Naive B cell (primary cell): ENCODE data around the gene SCAF1. TPM values are rescaled to one million over a fixed set of nuclear protein-coding genes. Genes with fewer than 3 reads are reported as not detected.
A peak's percentile ranks its signal among the peaks of the same experiment; 100 is the strongest.
"Not testable (repeated sequence)": the region's sequence is repeated elsewhere in the genome, so short reads cannot be mapped to it uniquely, and the experiment has no call there.

Experiments
- ATAC-seq, 2 donors: fragments of 150-1000 bp; cut with Tn5 transposase; 2 replicates each; pipeline ENCODE4 v1.10.0; 2021; ENCODE audit warnings: low read depth in 2 of 2, mild to moderate bottlenecking in 2 of 2, moderate library complexity in 2 of 2
- DNase-seq: peaks from one replicate; pipeline ENCODE4 v3.0.0; 2022
- H3K27ac Mint-ChIP-seq, 6 donors: one replicate each; pipeline ENCODE4 v1.8.0; 2020 to 2022; ENCODE audit warnings: mild to moderate bottlenecking in 6 of 6, mixed read lengths in 6 of 6, moderate library complexity in 5 of 6, inconsistent platforms in 2 of 6
- H3K27me3 Mint-ChIP-seq, 3 donors: one replicate each; pipeline ENCODE4 v1.8.0; 2021 to 2022; ENCODE audit warnings: mixed read lengths in 3 of 3, mild to moderate bottlenecking in 1 of 3
- H3K36me3 Mint-ChIP-seq, 2 donors: one replicate each; pipeline ENCODE4 v1.8.0; 2020 to 2022; ENCODE audit warnings: mixed read lengths in 2 of 2, inconsistent platforms in 1 of 2, mild to moderate bottlenecking in 1 of 2
- H3K4me1 Mint-ChIP-seq, 3 donors: one replicate each; pipeline ENCODE4 v1.8.0; 2020 to 2022; ENCODE audit warnings: mixed read lengths in 3 of 3, inconsistent platforms in 1 of 3, mild to moderate bottlenecking in 1 of 3, moderate library complexity in 1 of 3
- H3K4me3 Mint-ChIP-seq, 8 donors: one replicate each; pipeline ENCODE4 v1.8.0; 2020 to 2022; ENCODE audit warnings: mild to moderate bottlenecking in 8 of 8, mixed read lengths in 8 of 8, moderate library complexity in 8 of 8, inconsistent platforms in 2 of 8
- H3K9me3 Mint-ChIP-seq, 7 donors: one replicate each; pipeline ENCODE4 v1.8.0; 2020 to 2022; ENCODE audit warnings: mixed read lengths in 7 of 7, mild to moderate bottlenecking in 5 of 7, inconsistent platforms in 2 of 7, moderate library complexity in 1 of 7
- polyA plus RNA-seq, 6 donors: library from polyadenylated mRNA; unstranded; fragments of 300-500 nt; fragmentation: Illumina TruSeq; gene quantifications; one replicate each; pipeline ENCODE4 v1.2.3, GENCODE V29; 2021; ENCODE audit warnings: low read depth in 6 of 6

SCAF1 gene
- polyA plus RNA-seq, 6 donors from 2014 or later, result 0.84 to 2.9 (median 1.1) TPM; not detected in 1

DNA sequence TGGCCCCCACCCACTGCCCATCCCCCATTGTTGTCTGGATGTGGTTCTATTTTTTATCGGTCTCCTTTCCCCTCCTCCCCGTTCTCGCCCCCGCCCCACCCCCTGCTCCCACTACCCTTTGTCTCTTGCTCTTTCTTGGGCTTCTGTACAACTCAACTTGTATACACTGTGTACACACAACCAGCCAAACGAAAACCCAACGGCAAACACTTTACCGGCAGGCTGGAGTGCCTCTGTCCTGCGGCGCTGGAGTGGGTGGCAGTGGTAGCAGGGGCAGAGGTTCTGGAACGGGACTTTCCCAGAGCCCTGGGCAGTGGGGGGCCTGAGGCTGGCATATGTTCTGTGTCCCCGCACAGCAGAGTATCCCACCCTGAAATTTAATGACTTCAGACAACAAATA, 15.8 kb upstream of the SCAF1 start:
- H3K36me3 Mint-ChIP-seq, result no peaks in the 10 kb centered on the region
- H3K4me1 Mint-ChIP-seq, result peaks cover 0 to 5% (median 3%) of the 10 kb centered on the region in 3 donors
- H3K27ac Mint-ChIP-seq, result no peak overlapping the region
- H3K9me3 Mint-ChIP-seq, result no peaks in the 10 kb centered on the region
- DNase-seq, result no peak
- H3K27me3 Mint-ChIP-seq, result no peaks in the 10 kb centered on the region
- ATAC-seq, result no peak
- peak overlapping the region in 1 of 8 donors; percentile 29 for H3K4me3 Mint-ChIP-seq

DNA sequence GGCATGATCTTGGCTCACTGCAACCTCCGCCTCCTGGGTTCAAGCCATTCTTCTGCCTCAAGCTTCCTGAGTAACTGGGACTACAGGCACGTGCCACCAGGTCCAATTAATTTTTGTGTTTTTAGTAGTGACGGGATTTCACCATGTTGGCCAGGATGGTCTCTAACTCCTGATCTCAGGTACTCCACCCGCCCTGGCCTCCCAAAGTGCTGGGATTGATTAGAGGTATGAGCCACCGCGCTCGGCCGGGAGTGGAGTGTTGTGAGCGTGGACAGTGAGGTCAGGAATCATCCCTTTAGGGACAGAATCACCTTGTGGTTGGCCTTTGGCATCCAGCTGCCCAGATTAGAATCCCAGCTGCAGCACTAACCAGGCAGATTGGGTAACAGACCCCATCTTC, 12.3 kb upstream of the SCAF1 start:
- Mint-ChIP-seq H3K4me1 (peaks cover 0 to 3% (median 0%) of the 10 kb centered on the region in 3 donors), H3K27me3 (no peaks in the 10 kb centered on the region), H3K9me3 (no peaks in the 10 kb centered on the region), H3K36me3 (no peaks in the 10 kb centered on the region), H3K27ac (peak overlapping the region in 5 of 6 donors; percentile 12 to 82 (median 63)), H3K4me3 (no peak overlapping the region)
- DNase-seq, result no peak
- no peak for ATAC-seq

DNA sequence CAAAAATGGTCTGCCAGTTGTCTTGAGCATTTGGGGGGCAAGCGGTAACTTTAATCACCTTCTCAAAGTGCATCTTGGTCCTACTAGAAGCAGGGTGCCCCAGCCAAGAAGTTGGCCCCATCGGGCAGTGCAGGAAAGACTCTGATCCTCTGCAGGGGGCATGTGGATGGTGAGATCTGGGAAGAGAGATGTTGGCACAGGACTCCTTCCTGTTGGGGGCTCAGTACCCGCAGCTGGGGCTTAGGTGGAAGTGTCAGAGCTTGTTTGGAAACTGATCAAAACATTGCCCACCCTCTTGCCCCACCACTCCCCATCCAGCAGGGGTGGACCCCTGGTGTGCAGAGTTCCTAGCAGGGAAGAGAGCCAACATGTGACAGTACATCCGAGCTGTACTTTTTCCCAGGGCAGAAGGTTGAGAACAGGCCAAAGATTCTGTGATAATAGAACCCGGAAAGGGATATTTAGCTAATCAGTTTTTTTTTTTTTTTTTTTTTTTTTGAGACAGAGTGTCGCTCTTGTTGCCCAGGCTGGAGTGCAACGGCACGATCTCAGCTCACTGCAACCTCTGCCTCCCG, 10.9 kb upstream of the SCAF1 start:
- no peaks in the 10 kb centered on the region for H3K27me3 Mint-ChIP-seq
- no peak overlapping the region for H3K4me3 Mint-ChIP-seq
- no peak for DNase-seq
- no peak for ATAC-seq
- peak overlapping the region in 5 of 6 donors; percentile 9 to 73 (median 29) for H3K27ac Mint-ChIP-seq
- H3K4me1 Mint-ChIP-seq, result peaks cover 0 to 7% (median 0%) of the 10 kb centered on the region in 3 donors
- no peaks in the 10 kb centered on the region for H3K9me3 Mint-ChIP-seq
- H3K36me3 Mint-ChIP-seq, result no peaks in the 10 kb centered on the region

DNA sequence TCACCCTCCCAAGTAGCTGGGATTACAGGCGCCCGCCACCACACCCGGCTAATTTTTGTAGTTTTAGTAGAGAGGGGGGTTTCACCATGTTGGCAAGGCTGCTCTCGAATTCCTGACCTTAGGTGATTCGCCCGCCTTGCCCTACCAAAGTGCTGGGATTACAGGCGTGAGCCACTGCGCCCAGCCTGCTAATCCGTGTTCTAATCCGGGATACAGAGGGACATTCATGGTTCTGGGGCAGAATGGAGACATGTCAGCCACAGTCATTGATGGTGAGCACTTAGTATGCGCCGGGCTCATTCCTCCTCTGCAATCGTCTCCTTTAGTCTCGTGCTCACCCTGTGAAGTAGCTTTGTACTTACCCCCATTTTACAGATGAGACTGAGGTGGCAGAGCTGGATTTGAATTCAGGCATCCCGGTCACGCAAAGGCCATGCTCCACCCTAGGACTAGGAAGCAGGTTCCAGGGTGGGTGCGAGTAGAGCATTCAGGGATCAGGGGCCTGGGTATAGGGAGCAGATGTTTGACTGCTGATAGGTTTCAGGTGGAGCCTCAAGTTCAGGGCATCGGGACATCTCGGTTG, 10.3 kb upstream of the SCAF1 start:
- DNase-seq (no peak), ATAC-seq (no peak)
- Mint-ChIP-seq H3K36me3 (no peaks in the 10 kb centered on the region), H3K4me1 (peaks cover 0 to 7% (median 0%) of the 10 kb centered on the region in 3 donors), H3K27me3 (no peaks in the 10 kb centered on the region), H3K4me3 (peak overlapping the region in 1 of 8 donors; percentile 33), H3K9me3 (no peaks in the 10 kb centered on the region), H3K27ac (peak overlapping the region in 2 of 6 donors; percentile 15 to 86)

DNA sequence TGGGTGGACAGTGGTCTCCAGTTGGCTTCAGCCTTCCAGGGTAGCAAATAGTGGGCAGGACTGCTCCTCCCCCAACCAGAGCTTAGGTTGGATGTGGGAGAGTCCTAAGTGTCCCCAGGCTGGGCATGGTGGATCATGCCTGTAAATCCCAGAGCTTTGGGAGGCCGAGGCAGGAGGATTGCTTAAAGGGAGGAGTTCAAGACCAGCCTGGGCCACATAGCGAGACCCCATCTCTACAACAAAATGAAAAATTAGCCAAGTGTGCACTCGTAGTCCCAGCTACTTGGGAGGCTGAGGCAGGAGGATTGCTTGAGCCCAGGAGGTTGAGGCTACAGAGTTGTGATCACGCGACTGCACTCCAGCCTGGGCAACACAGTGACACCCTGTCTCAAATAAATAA, 9.4 kb upstream of the SCAF1 start:
- Mint-ChIP-seq H3K9me3 (no peaks in the 10 kb centered on the region), H3K27me3 (no peaks in the 10 kb centered on the region), H3K4me1 (peaks cover 2 to 9% (median 4%) of the 10 kb centered on the region in 3 donors), H3K4me3 (no peak overlapping the region), H3K36me3 (no peaks in the 10 kb centered on the region), H3K27ac (peak overlapping the region in 1 of 6 donors; percentile 29)
- DNase-seq (no peak), ATAC-seq (no peak)

DNA sequence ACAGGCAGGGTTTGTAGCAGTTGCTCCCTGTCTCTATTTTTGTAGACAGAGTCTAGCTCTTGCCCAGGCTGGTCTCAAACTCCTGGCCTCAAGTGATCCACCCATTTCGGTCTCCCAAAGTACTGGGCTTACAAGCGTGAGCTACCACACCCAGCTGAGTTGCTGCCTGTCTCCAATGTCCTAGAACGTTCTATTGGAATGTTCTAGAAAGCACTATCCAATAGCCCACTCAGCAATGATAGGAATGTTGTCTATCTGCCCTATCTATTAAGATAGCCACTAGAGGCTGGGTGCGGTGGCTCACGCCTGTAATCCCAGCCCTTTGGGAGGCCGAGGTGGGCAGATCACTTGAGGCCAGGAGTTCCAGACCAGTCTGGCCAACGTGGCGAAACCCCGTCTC, 8.7 kb upstream of the SCAF1 start:
- not testable (repeated sequence) for H3K9me3 Mint-ChIP-seq, H3K4me3 Mint-ChIP-seq, DNase-seq, ATAC-seq, H3K27me3 Mint-ChIP-seq, H3K27ac Mint-ChIP-seq, H3K36me3 Mint-ChIP-seq
- peaks cover 7 to 15% (median 11%) of the 10 kb centered on the region in 3 donors for H3K4me1 Mint-ChIP-seq

GRCh38 chr19:49635530-49636232, 6.3 kb upstream of the SCAF1 start:
- DNase-seq, result no peak
- Mint-ChIP-seq H3K4me1 (peaks cover 23 to 30% (median 30%) of the 10 kb centered on the region in 3 donors), H3K4me3 (peak overlapping the region in 1 of 8 donors; percentile 19)

GRCh38 chr19:49636233-49636932, 5.6 kb upstream of the SCAF1 start:
- ATAC-seq (no peak), DNase-seq (no peak)
- Mint-ChIP-seq H3K36me3 (no peaks in the 10 kb centered on the region), H3K27me3 (peaks cover 0 to 5% (median 0%) of the 10 kb centered on the region in 3 donors), H3K4me1 (peaks cover 27 to 37% (median 35%) of the 10 kb centered on the region in 3 donors), H3K27ac (peak overlapping the region in 2 of 6 donors; percentile 20 to 41), H3K9me3 (no peaks in the 10 kb centered on the region), H3K4me3 (peak overlapping the region in 1 of 8 donors; percentile 19)

More at GRCh38 chr19:49635530-49636232, 6.3 kb upstream of the SCAF1 start:
- Mint-ChIP-seq H3K9me3 (no peaks in the 10 kb centered on the region), H3K27me3 (peaks cover 0 to 5% (median 0%) of the 10 kb centered on the region in 3 donors), H3K36me3 (no peaks in the 10 kb centered on the region), H3K27ac (peak overlapping the region in 1 of 6 donors; percentile 61)
- ATAC-seq, result no peak

- peak overlapping the region in 5 of 6 donors; percentile 53 to 99 (median 88) for H3K27ac Mint-ChIP-seq
- peaks cover 0 to 5% (median 0%) of the 10 kb centered on the region in 3 donors for H3K27me3 Mint-ChIP-seq
- peak overlapping the region; percentile 49 to 99 (median 78) for H3K4me3 Mint-ChIP-seq
- peaks cover 34 to 50% (median 42%) of the 10 kb centered on the region in 3 donors for H3K4me1 Mint-ChIP-seq
- no peak for ATAC-seq
- no peaks in the 10 kb centered on the region for H3K9me3 Mint-ChIP-seq
- no peak for DNase-seq
- no peaks in the 10 kb centered on the region for H3K36me3 Mint-ChIP-seq
Observed at GRCh38 chr19:49637821-49638738, 3.9 kb upstream of the SCAF1 start.

- ATAC-seq (no peak), DNase-seq (no peak)
- Mint-ChIP-seq H3K9me3 (no peaks in the 10 kb centered on the region), H3K36me3 (no peaks in the 10 kb centered on the region), H3K4me3 (peak overlapping the region; percentile 89 to 99 (median 97)), H3K27me3 (peaks cover 0 to 5% (median 0%) of the 10 kb centered on the region in 3 donors), H3K4me1 (peaks cover 44 to 65% (median 55%) of the 10 kb centered on the region in 3 donors), H3K27ac (peak overlapping the region in 5 of 6 donors; percentile 15 to 99 (median 94))
Observed at GRCh38 chr19:49639401-49640112, 2.5 kb upstream of the SCAF1 start.

DNA sequence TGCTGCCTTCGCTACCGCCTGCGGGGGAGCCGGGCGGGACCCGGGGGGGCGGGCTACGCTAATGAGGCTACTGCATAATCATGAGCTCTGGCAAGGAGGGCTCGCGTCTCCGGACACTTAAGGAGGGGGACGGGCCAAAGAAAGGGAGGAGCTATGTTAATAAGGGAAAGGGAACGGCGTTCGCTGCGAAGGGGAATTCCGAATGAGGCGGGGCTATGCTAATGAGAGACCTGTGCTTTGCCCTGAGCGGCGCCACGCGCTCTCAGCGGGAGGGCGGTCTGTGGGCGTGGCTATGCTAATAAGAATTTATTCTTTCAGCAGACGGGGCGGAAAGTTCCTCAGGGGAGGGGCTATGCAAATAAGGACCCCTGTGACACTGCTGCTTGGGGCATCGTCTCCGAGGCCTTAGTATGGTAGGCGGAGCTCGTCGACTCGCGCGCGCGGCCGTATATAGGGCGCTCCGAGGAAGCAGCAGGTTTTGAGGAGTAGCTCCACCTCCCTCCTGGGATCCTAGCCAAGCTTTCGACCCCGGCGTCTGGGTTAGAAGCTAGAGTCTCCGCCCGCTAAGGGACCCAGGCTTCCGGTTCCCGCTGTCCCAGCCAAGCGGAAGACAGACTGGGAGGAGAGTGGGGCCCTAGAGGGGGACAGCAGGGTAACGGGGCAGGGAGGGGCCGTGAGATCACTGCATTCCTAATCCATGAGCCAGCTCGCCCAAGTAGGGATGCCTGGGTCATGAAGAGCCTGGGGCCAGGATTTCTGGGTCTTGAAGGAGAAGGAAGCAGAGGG, 1.7 kb upstream of the SCAF1 start, which contains the start of gene RRAS:
TSS of gene RRAS (minus strand) at position 31 of the 786 bp plus-strand sequence. CDS start 45 bp downstream, outside the sequence.
- H3K4me1 Mint-ChIP-seq, result peaks cover 49 to 68% (median 60%) of the 10 kb centered on the region in 3 donors
- peak; percentile 60 to 64 for ATAC-seq
- peak; percentile 100 for DNase-seq
- H3K36me3 Mint-ChIP-seq, result no peaks in the 10 kb centered on the region
- H3K4me3 Mint-ChIP-seq, result peak within 1 kb of the TSS; percentile 89 to 99 (median 97)
- peaks cover 0 to 5% (median 0%) of the 10 kb centered on the region in 3 donors for H3K27me3 Mint-ChIP-seq
- H3K27ac Mint-ChIP-seq, result peak within 1 kb of the TSS; percentile 97 to 100 (median 99)
- no peaks in the 10 kb centered on the region for H3K9me3 Mint-ChIP-seq
